Renal cortical epithelial cell (primary cell): ENCODE data around the gene UHRF1. TPM values are rescaled to one million over a fixed set of nuclear protein-coding genes. Genes with fewer than 3 reads are reported as not detected.
A peak's percentile ranks its signal among the peaks of the same experiment; 100 is the strongest.
"Not testable (repeated sequence)": the region's sequence is repeated elsewhere in the genome, so short reads cannot be mapped to it uniquely, and the experiment has no call there.

ENCODE experiments used
- DNase-seq: peaks from one replicate; pipeline ENCODE4 v3.0.0-alpha.2; 2011; ENCODE audit warnings: low read depth
- total RNA-seq: library from RNA; depleted of rRNA; stranded (reverse); fragments of >200 nt; gene quantifications from 2 replicates; pipeline ENCODE4 v1.2.3, GENCODE V29; 2014

Gene UHRF1
- total RNA-seq, 1 donor from 2014 or later, result 18.0 TPM

- no peak for DNase-seq
Measured at GRCh38 chr19:4935444-4935843, 26.1 kb downstream of the UHRF1 start.

- no peak for DNase-seq
Measured at GRCh38 chr19:4937060-4937459, 27.8 kb downstream of the UHRF1 start.

- not testable (repeated sequence) for DNase-seq
Measured at GRCh38 chr19:4938461-4938860, 29.2 kb downstream of the UHRF1 start.

- DNase-seq, result no peak
Measured at GRCh38 chr19:4939466-4939865, 30.2 kb downstream of the UHRF1 start.

- not testable (repeated sequence) for DNase-seq
Measured at GRCh38 chr19:4941638-4942169, 32.4 kb downstream of the UHRF1 start.

- DNase-seq, result not testable (repeated sequence)
Measured at GRCh38 chr19:4950650-4951049, 41.3 kb downstream of the UHRF1 start.

GRCh38 chr19:4951656-4952055 is 42.4 kb downstream of the UHRF1 start:
- DNase-seq, result no peak

- DNase-seq, result no peak
Measured at GRCh38 chr19:4952945-4953344, 43.6 kb downstream of the UHRF1 start.

GRCh38 chr19:4954320-4955149 is 45.2 kb downstream of the UHRF1 start:
- DNase-seq, result not testable (repeated sequence)

GRCh38 chr19:4955274-4955673 is 46.0 kb downstream of the UHRF1 start:
- DNase-seq, result no peak

GRCh38 chr19:4957981-4958380 is 48.7 kb downstream of the UHRF1 start:
- DNase-seq, result no peak

- DNase-seq, result no peak
Measured at GRCh38 chr19:4962085-4962619, 52.9 kb downstream of the UHRF1 start.

- no peak for DNase-seq
Measured at GRCh38 chr19:4965061-4965460, 55.8 kb downstream of the UHRF1 start.

GRCh38 chr19:4966591-4966990 is 57.3 kb downstream of the UHRF1 start:
- DNase-seq, result peak; percentile 21

GRCh38 chr19:4967738-4968461 is 58.6 kb downstream of the UHRF1 start:
- DNase-seq, result peak; percentile 15

- DNase-seq, result peak; percentile 94
Measured at GRCh38 chr19:4968462-4969291, 59.4 kb downstream of the UHRF1 start, which contains the start of gene KDM4B. Gene KDM4B, plus strand, starts transcription at chr19:4969113. Its CDS starts 63,778 bp downstream, at chr19:5032891.

- no peak for DNase-seq
Measured at GRCh38 chr19:4969292-4969771, 60.0 kb downstream of the UHRF1 start.

- peak; percentile 53 for DNase-seq
Measured at GRCh38 chr19:4969772-4970531, 60.7 kb downstream of the UHRF1 start.

- no peak for DNase-seq
Measured at GRCh38 chr19:4970558-4971423, 61.5 kb downstream of the UHRF1 start.

- DNase-seq, result no peak
Measured at GRCh38 chr19:4971424-4971793, 62.1 kb downstream of the UHRF1 start.
